GM12878 (cell line): ENCODE measurements around the gene USH2A. TPM values are rescaled to one million over a fixed set of nuclear protein-coding genes. Genes with fewer than 3 reads are reported as not detected.

Experiments
- ATAC-seq: fragments of 200-7000 bp; cut with Tn5 transposase; 3 replicates; pipeline ENCODE4 v1.9.1; 2020; ENCODE audit warnings: mild to moderate bottlenecking, moderate library complexity
- BruUV-seq: library from RNA; stranded (reverse); fragments of 400-500 nt; replicated peaks from 2 replicates; lab custom pipeline; 2021; lab: Mats Ljungman, UMichigan
- CTCF ChIA-PET: fragments of 300-600 bp; sonication (Branson Sonifier 250); formaldehyde crosslinking; extraction: SDS; loops from one replicate; lab custom pipeline; 2021; ENCODE audit warnings: inconsistent platforms; lab: Yijun Ruan, JAX
- POLR2A ChIA-PET: fragments of 350-600 bp; formaldehyde crosslinking; extraction: SDS; loops from one replicate; lab custom pipeline; 2021; ENCODE audit warnings: inconsistent platforms; lab: Charles Lee
- RAD21 ChIA-PET: fragments of 300-600 bp; sonication (Branson Sonifier 250); formaldehyde crosslinking; loops from one replicate; lab custom pipeline; 2023; ENCODE audit warnings: antibody characterized with exemption; ENCODE audit not compliant: unreplicated experiment; lab: Charles Lee
- SMC1A ChIA-PET: fragments of 300-600 bp; sonication (Branson Sonifier 250); formaldehyde crosslinking; loops from one replicate; lab custom pipeline; 2023; ENCODE audit not compliant: unreplicated experiment, uncharacterized antibody; lab: Charles Lee
- DNase-seq: peaks from one replicate; pipeline ENCODE4 v3.0.0-alpha.2; 2011; ENCODE audit warnings: low read depth, low spot score
- FAIRE-seq: peaks from 3 replicates; lab custom pipeline; 2011; peaks lifted over from hg19 to GRCh38; lab: Jason Lieb, UNC
- H2AFZ ChIP-seq: 2 replicates; pipeline ENCODE4 v1.6.0; 2011; ENCODE audit warnings: low read depth, low read length, control low read depth; ENCODE audit not compliant: control insufficient read depth
- H3K27ac ChIP-seq: 2 replicates; pipeline ENCODE4 v1.5.1; 2011; ENCODE audit warnings: control low read depth; ENCODE audit not compliant: control insufficient read depth, insufficient read depth
- H3K27me3 ChIP-seq, 2 experiments: replicated peaks in 1 of 2; 2 replicates each; pipeline versions ENCODE4 v1.6.0 to v1.6.1; 2011; ENCODE audit warnings: low read length in 1 of 2; ENCODE audit not compliant: control insufficient read depth in 2 of 2, insufficient read depth in 2 of 2
- H3K36me3 ChIP-seq, 2 experiments: 2 replicates each; pipeline ENCODE4 v1.5.1; 2011; ENCODE audit warnings: low read length in 1 of 2; ENCODE audit not compliant: control insufficient read depth in 2 of 2, insufficient read depth in 2 of 2
- H3K4me1 ChIP-seq: 2 replicates; pipeline ENCODE4 v1.6.1; 2011; ENCODE audit warnings: mild to moderate bottlenecking, low read length, moderate library complexity, mixed read lengths; ENCODE audit not compliant: control insufficient read depth, insufficient read depth
- H3K4me2 ChIP-seq: 2 replicates; pipeline ENCODE4 v1.6.0; 2011; ENCODE audit warnings: control low read depth; ENCODE audit not compliant: control insufficient read depth, insufficient read depth
- H3K4me3 ChIP-seq: fragments of 200-600 bp; sonication (generic); 2 replicates; pipeline ENCODE4 v1.5.1; 2016
- H3K79me2 ChIP-seq: 2 replicates; pipeline ENCODE4 v1.6.0; 2011; ENCODE audit warnings: low read length; ENCODE audit not compliant: control insufficient read depth, insufficient read depth
- H3K9ac ChIP-seq: 2 replicates; pipeline ENCODE4 v1.8.0; 2011; ENCODE audit warnings: low read length, control low read depth, mixed read lengths; ENCODE audit not compliant: control insufficient read depth, insufficient read depth
- H3K9me3 ChIP-seq: replicated peaks from 3 replicates; pipeline ENCODE4 v1.5.1; 2011; ENCODE audit warnings: mild to moderate bottlenecking, low read length; ENCODE audit not compliant: control insufficient read depth, insufficient read depth
- H4K20me1 ChIP-seq: 2 replicates; pipeline ENCODE4 v1.6.0; 2011; ENCODE audit not compliant: control insufficient read depth, insufficient read depth
- BACH1 ChIP-seq: fragments of 450-650 bp; IDR thresholded peaks from 2 replicates; pipeline ENCODE4 v1.6.1; 2017; ENCODE audit warnings: mild to moderate bottlenecking, borderline replicate concordance
- KDM1A ChIP-seq: fragments of 200-600 bp; sonication (generic); IDR thresholded peaks from 2 replicates; pipeline ENCODE4 v1.6.1; 2016; ENCODE audit warnings: borderline replicate concordance
- POU2F2 ChIP-seq: IDR thresholded peaks from 3 replicates; pipeline ENCODE4 v1.6.1; 2011; ENCODE audit warnings: low read depth, mild to moderate bottlenecking, low read length, borderline replicate concordance
- RAD21 ChIP-seq: IDR thresholded peaks from 2 replicates; pipeline ENCODE4 v1.6.1; 2011; ENCODE audit warnings: mild to moderate bottlenecking, low read depth, low read length, moderate library complexity; ENCODE audit not compliant: insufficient read depth
- RCOR1 ChIP-seq: conservative IDR thresholded peaks from 2 replicates; pipeline ENCODE4 v1.6.1; 2012; ENCODE audit warnings: low read depth, low read length, improper control_type of control experiment
- REST ChIP-seq: IDR thresholded peaks from 2 replicates; pipeline ENCODE4 v1.6.1; 2012; ENCODE audit warnings: mild to moderate bottlenecking, low read depth, low read length
- SIX5 ChIP-seq: IDR thresholded peaks from 2 replicates; pipeline ENCODE4 v1.6.1; 2011; ENCODE audit warnings: mild to moderate bottlenecking, low read depth, low read length, moderate library complexity; ENCODE audit not compliant: severe bottlenecking
- USF2 ChIP-seq: IDR thresholded peaks from 2 replicates; pipeline ENCODE4 v1.6.1; 2011; ENCODE audit warnings: low read depth, low read length, improper control_type of control experiment, borderline replicate concordance
- ZBTB33 ChIP-seq: fragments of 450-650 bp; IDR thresholded peaks from 2 replicates; pipeline ENCODE4 v1.6.1; 2017; ENCODE audit warnings: mild to moderate bottlenecking
- ZZZ3 ChIP-seq: IDR thresholded peaks from 2 replicates; pipeline ENCODE4 v1.6.1; 2011; ENCODE audit warnings: low read depth; ENCODE audit not compliant: control insufficient read depth, insufficient read length
- WGBS: methylation state at CpG from one replicate; pipeline ENCODE4 v1.1.6; 2016; ENCODE audit warnings: low lambda C conversion rate; ENCODE audit not compliant: insufficient replicate concordance, insufficient coverage; ENCODE audit errors: missing lambda C conversion rate; 5-methylcytosine and 5-hydroxymethylcytosine counted together
- in situ Hi-C: fragments of 300-500 bp; cut with MboI; formaldehyde crosslinking; loops from 9 replicates; pipeline ENCODE4 v1.14.3; 2018; ENCODE audit warnings: mixed read lengths
- intact Hi-C: fragments of 100-400 bp; cut with micrococcal nuclease; formaldehyde crosslinking; loops from one replicate; pipeline ENCODE4 v1.14.2; 2022; ENCODE audit not compliant: unreplicated experiment
- polyA plus RNA-seq, 11 experiments: library from polyadenylated mRNA; depleted of rRNA in 4 of 11; unstranded in 6 of 11; stranded (reverse) in 5 of 11; fragments of >200 nt; fragmentation: Nextera tagmentation in 4 of 11; fragmentation: Illumina TruSeq in 1 of 11; extraction: Ambion mirVana in 4 of 11; extraction: Trizol in 1 of 11; gene quantifications; 1 replicate in 1 of 11; 2 replicates in 10 of 11; pipeline versions ENCODE4 v1.2.1 to v1.2.3, GENCODE V29; 2011 to 2016; ENCODE audit warnings: inconsistent platforms in 2 of 11, missing spikeins in 2 of 11, low read depth in 1 of 11
- total RNA-seq, 4 experiments: library from RNA; depleted of rRNA in 3 of 4; stranded (reverse); fragments of >200 nt in 3 of 4; fragmentation: Illumina TruSeq in 1 of 4; extraction: Trizol in 1 of 4; gene quantifications; 2 replicates each; pipeline versions ENCODE4 v1.2.1 to v1.2.3, GENCODE V29; 2013 to 2021

Gene USH2A
- total and polyA plus RNA-seq, 10 of the 15 experiments (the other 5 are each of a cell fraction or from before 2014, with no cell fraction given): under 0.01 to 0.20 (median 0.01) TPM; not detected in 2

- no peaks in the 10 kb centered on the region for H4K20me1 ChIP-seq
- 16% methylated on average over 2 of the region's 2 CpGs for WGBS
- H2AFZ ChIP-seq: no peak overlapping the region
- ChIA-PET RAD21 (no interaction called here), SMC1A (interaction anchor here (0.6 kb wide), 1 partner anchor 889 kb away, joined by 3 read pairs; no protein-coding TSS in a partner anchor), CTCF (interaction anchor here (0.7 kb wide), 1 partner anchor 361 kb away, joined by 3 read pairs; no protein-coding TSS in a partner anchor), POLR2A (no interaction called here)
- H3K79me2 ChIP-seq: no peaks in the 10 kb centered on the region
- H3K4me3 ChIP-seq: no peak overlapping the region
- no peaks in the 10 kb centered on the region for H3K27me3 ChIP-seq
- intact Hi-C loops: no loop called here
- no peak overlapping the region for H3K27ac ChIP-seq
- no peak overlapping the region for H3K4me2 ChIP-seq
- H3K4me1 ChIP-seq: no peaks in the 10 kb centered on the region
- no peak overlapping the region for H3K9ac ChIP-seq
- TF ChIP-seq RCOR1 (no peak), REST (no peak), USF2 (no peak), ZBTB33 (no peak), KDM1A (no peak), POU2F2 (no peak), RAD21 (no peak), SIX5 (no peak), ZZZ3 (no peak), BACH1 (no peak)
- ATAC-seq (no peak), DNase-seq (no peak), FAIRE-seq (no peak)
- no peaks in the 10 kb centered on the region for H3K36me3 ChIP-seq
- no TSS peak for BruUV-seq
- in situ Hi-C loops: no loop called here
- H3K9me3 ChIP-seq: no peaks in the 10 kb centered on the region
Measured at GRCh38 chr1:215835951-215836350, 587.3 kb downstream of the USH2A start.
